ENCODE data around the gene UBAC2. TPM values are rescaled to one million over a fixed set of nuclear protein-coding genes. Genes with fewer than 3 reads are reported as not detected.
"Not testable (repeated sequence)": the region's sequence is repeated elsewhere in the genome, so short reads cannot be mapped to it uniquely, and the experiment has no call there.

UBAC2 gene
- total RNA-seq, 2 donors from 2014 or later: 52.4 to 55.6 TPM

GRCh38 chr13:99203601-99204579 is 3.2 kb downstream of the UBAC2 start:
- Mint-ChIP-seq H3K36me3 (peaks cover 38 to 41% of the 10 kb centered on the region in 2 donors), H3K9me3 (no peaks in the 10 kb centered on the region), H3K27ac (peak overlapping the region; percentile 82 to 90)
- DNase-seq (ENCODE audit: low spot score in 2 of 2): no peak
- ATAC-seq: peak in 1 of 2 donors; percentile 37

DNA sequence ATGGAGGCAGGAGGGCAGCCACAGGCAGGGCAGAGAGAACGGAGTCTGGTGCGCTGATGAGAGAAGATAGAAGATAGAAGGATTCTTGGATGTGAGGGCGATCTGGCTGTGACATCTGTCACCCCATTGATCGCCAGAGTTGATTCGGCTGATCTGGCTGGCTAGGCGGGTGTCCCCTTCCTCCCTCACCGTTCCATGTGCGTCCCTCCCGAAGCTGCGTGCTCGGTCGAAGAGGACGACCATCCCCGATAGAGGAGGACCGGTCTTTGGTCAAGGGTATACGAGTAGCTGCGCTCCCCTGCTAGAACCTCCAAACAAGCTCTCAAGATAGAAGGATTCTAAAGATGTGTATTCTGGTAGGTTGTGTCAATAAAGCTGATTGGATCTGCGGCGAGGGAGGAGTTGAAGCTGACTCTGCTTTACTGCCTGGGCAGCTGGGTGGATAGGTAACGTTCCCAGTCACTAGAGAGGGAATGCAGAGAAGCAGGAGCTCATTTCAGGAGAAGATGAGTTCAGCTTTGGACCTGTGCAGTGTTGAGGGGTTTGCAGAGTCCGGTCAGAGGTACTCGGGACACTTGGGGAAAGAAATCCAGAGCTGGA is 5.1 kb downstream of the UBAC2 start:
- no peak for ATAC-seq
- H3K36me3 Mint-ChIP-seq: peaks cover 32 to 37% of the 10 kb centered on the region in 2 donors

GRCh38 chr13:99206226-99206625 is 5.6 kb downstream of the UBAC2 start:
- Mint-ChIP-seq H3K9me3 (no peaks in the 10 kb centered on the region), H3K36me3 (peaks cover 35% of the 10 kb centered on the region in 2 donors), H3K27ac (no peak overlapping the region)
- ATAC-seq (no peak), DNase-seq (ENCODE audit: low spot score in 2 of 2) (no peak)

More for the DNA sequence above, 5.1 kb downstream of the UBAC2 start:
- H3K9me3 Mint-ChIP-seq: no peaks in the 10 kb centered on the region
- peak overlapping the region; percentile 82 to 90 for H3K27ac Mint-ChIP-seq
- no peak for DNase-seq (ENCODE audit: low spot score in 2 of 2)

DNA sequence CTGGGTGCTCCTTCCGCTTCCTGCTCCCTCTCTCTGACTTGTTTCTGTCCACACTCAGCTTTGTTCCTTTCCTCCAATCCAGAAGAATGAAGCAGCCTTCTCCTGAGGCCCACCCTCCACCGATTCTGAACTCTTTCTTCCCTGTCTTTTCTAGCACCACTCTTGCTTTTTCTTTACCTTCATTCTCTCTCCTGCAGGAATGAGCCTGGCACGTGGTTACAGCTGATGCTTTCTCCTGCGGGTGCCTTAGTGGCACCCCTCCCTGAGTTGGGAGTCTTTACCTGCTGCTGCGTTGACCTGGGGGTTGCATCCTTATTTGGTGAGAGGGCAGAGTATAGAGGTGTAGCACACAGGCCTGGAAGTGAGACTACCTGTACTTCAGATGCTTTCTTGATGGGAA is 6.2 kb downstream of the UBAC2 start:
- H3K9me3 Mint-ChIP-seq: no peaks in the 10 kb centered on the region
- no peak for DNase-seq (ENCODE audit: low spot score in 2 of 2)
- no peak overlapping the region for H3K27ac Mint-ChIP-seq
- H3K36me3 Mint-ChIP-seq: peaks cover 31 to 38% of the 10 kb centered on the region in 2 donors
- ATAC-seq: no peak

GRCh38 chr13:99207511-99207910 is 6.9 kb downstream of the UBAC2 start:
- H3K9me3 Mint-ChIP-seq: no peaks in the 10 kb centered on the region
- ATAC-seq: no peak
- no peak overlapping the region for H3K27ac Mint-ChIP-seq
- H3K36me3 Mint-ChIP-seq: peaks cover 25 to 44% of the 10 kb centered on the region in 2 donors
- no peak for DNase-seq (ENCODE audit: low spot score in 2 of 2)

DNA sequence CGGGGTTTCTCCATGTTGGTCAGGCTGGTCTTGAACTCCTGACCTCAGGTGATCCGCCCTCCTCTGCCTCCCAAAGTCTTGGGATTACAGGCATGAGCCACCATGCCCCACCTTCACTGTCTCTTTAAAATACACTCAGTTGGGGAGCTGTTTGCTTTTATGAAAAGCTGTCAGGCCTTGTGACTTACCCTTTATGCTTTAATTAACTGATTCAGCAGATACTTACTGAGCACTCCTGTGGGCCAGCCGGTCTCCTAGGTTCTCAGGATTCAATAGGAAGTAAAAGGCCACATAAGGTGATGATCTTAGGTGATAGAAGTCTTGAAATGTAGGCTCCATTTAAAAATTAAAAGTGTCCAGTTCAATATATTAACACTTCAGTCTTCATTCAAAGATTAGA is 7.5 kb downstream of the UBAC2 start:
- H3K36me3 Mint-ChIP-seq: peaks cover 24 to 44% of the 10 kb centered on the region in 2 donors
- H3K27ac Mint-ChIP-seq: no peak overlapping the region
- H3K9me3 Mint-ChIP-seq: no peaks in the 10 kb centered on the region
- ATAC-seq: no peak
- DNase-seq (ENCODE audit: low spot score in 2 of 2): no peak

DNA sequence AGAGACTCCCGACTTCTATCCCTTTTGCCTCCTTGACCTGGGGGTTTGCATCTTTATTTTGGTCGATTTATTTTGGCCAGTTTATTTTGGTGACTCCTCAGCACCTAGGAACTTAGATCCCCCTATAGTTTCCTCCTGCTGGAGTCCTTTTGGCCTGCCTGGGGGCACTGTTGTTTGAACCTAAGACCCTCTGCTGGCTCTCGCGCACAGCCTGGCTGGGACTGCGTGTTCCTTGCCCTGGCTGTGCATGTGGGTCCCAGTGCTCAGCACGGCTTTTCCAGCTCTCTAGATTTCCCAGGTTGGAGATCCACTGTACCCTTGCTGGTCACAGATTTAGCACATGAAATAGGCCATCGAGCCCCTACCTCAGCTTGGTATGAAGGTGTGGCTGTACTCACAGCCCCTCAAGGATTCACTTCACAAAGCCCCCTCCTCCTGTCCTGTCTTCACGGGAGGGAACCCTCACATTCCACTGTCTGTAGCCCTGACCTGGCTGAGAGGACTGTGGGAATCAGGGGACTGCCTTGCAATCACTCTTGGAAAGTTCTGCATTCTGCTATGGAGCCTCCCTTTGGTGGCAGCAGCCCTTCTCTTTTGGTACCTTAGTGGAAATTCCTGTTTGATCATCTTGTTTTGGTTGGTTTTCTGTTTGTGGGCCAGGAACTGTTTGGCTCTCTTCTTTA is 8.3 kb downstream of the UBAC2 start:
- peak overlapping the region in 1 of 2 donors; percentile 11 for H3K27ac Mint-ChIP-seq
- no peak for DNase-seq (ENCODE audit: low spot score in 2 of 2)
- peaks cover 24 to 44% of the 10 kb centered on the region in 2 donors for H3K36me3 Mint-ChIP-seq
- H3K9me3 Mint-ChIP-seq: no peaks in the 10 kb centered on the region
- ATAC-seq: no peak

DNA sequence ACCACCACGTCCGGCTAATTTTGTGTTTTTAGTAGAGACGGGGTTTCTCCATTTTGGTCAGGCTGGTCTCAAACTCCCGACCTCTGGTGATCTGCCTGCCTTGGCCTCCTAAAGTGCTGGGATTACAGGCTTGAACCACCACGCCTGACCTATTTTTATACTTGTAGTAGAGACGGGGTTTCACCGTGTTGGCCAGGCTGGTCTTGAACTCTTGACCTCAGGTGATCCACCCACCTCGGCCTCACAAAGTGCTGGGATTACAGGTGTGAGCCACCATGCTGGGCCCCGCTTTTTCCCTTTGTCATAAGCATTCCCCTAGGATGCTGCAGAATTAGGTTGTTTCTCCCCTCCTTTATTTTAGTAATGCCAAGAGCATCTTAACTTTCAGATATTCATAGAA is 10.0 kb downstream of the UBAC2 start:
- peaks cover 19 to 36% of the 10 kb centered on the region in 2 donors for H3K36me3 Mint-ChIP-seq
- not testable (repeated sequence) for DNase-seq (ENCODE audit: low spot score in 2 of 2); H3K27ac Mint-ChIP-seq; H3K9me3 Mint-ChIP-seq; ATAC-seq

- no peak for ATAC-seq
- Mint-ChIP-seq H3K27ac (no peak overlapping the region), H3K9me3 (no peaks in the 10 kb centered on the region), H3K36me3 (peaks cover 11 to 29% of the 10 kb centered on the region in 2 donors)
- no peak for DNase-seq (ENCODE audit: low spot score in 2 of 2)
Observed at GRCh38 chr13:99211421-99212035, 10.9 kb downstream of the UBAC2 start.

- DNase-seq (ENCODE audit: low spot score in 2 of 2) (peak; percentile 53 to 78), ATAC-seq (peak; percentile 75 to 84)
- Mint-ChIP-seq H3K9me3 (no peaks in the 10 kb centered on the region), H3K36me3 (peaks cover 8 to 29% of the 10 kb centered on the region in 2 donors), H3K27ac (peak overlapping the region; percentile 91 to 95)
Observed at GRCh38 chr13:99214232-99214631, 13.6 kb downstream of the UBAC2 start.

DNA sequence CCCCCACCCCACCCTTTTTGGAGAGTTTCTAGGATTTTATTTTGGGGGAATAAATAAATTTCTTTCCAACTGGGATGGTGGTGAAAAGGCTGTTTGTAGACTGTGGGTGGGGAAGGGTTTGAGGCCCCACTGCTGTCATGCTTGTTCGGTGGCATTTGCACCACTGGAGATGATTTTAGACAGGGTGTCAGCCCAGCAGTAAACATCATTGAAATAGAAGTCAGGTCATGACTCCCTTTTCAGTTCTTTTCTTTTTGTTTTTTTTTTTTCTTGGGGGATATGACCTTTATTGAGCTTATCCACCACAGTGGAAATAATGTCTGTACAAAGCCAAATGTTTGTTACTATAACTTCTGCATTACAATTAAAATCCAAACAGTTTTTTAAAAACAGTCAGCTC is 14.1 kb downstream of the UBAC2 start:
- ATAC-seq: peak; percentile 21 to 22
- H3K27ac Mint-ChIP-seq: peak overlapping the region; percentile 91 to 95
- DNase-seq (ENCODE audit: low spot score in 2 of 2): no peak

DNA sequence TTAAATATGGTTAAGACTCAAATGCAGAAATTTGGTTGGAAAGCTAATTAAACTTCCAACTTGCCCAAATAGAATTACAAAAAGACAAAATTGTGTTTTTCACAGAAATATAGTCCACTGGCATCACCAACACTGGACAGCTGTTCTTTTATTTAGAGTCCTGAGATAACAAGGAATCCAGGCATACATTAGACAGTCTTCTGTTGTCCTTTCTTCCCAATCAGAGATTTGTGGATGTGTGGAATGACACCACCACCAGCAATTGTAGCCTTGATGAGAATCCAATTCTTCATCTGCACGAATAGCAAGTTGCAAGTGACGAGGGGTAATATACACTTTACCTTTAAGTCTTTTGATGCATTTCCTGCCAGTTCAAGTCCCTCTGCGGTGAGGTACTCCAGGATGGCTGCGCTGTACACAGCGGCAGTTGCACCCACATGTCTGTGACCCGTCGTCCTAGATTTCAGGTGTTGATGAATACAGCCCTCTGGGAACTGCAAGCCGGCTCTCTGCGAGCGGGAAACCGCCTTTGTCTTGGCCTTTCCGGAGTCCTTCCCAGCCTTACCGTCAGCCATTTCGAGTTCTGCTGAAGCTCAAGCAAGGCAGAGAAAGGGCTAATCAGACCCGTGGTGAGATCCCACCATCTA is 14.7 kb downstream of the UBAC2 start:
- peak; percentile 52 to 75 for DNase-seq (ENCODE audit: low spot score in 2 of 2)
- Mint-ChIP-seq H3K9me3 (no peaks in the 10 kb centered on the region), H3K36me3 (peaks cover 8 to 29% of the 10 kb centered on the region in 2 donors), H3K27ac (peak overlapping the region; percentile 91 to 95)
- peak; percentile 43 to 51 for ATAC-seq

More for the DNA sequence above, 14.1 kb downstream of the UBAC2 start:
- Mint-ChIP-seq H3K36me3 (peaks cover 8 to 29% of the 10 kb centered on the region in 2 donors), H3K9me3 (no peaks in the 10 kb centered on the region)

GRCh38 chr13:99217461-99218110 is 16.9 kb downstream of the UBAC2 start:
- Mint-ChIP-seq H3K36me3 (peaks cover 15 to 19% of the 10 kb centered on the region in 2 donors), H3K9me3 (no peaks in the 10 kb centered on the region), H3K27ac (peak overlapping the region; percentile 81 to 95)
- ATAC-seq (no peak), DNase-seq (ENCODE audit: low spot score in 2 of 2) (peak in 1 of 2 donors; percentile 27)

DNA sequence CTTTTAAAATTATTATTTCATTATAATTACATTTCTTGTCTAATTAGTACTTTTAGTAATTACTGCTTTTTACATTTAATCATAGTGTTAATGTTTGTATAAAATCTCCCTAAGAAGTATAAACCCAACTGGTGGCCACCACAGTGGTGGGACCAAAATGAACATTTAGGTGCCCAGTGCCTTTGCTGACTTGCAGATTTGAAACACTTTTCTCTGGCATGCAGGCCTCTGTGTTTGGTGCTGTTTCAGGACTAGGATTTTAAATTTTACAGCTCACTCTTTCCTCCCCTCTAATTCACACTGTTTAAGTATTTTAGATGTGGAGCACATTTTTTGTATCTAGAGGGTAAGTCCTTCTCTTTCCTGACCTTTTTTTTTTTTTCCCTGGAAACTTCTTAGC is 17.5 kb downstream of the UBAC2 start:
- no peaks in the 10 kb centered on the region for H3K9me3 Mint-ChIP-seq
- ATAC-seq (no peak), DNase-seq (ENCODE audit: low spot score in 2 of 2) (no peak)
- H3K27ac Mint-ChIP-seq: peak overlapping the region; percentile 95
- H3K36me3 Mint-ChIP-seq: peaks cover 15 to 22% of the 10 kb centered on the region in 2 donors

DNA sequence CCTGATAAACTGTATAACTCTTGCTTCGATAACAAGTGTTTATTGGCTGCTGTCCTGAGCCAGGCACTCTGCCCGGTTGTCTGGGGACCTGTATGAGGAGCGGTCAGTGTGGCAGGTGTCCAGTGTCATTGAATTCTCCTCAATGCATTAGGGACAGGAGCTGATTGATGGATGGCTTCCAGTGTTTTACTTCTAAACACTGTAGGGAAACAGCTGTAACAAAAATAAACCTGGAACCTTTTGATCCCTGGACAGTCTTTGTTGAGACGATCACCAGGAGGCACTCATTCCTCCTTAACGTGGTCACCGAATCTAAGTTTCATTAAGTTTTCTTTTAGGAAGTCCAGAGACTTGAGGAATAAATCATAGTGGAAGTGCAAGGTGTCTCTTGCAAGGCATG is 17.9 kb downstream of the UBAC2 start:
- ATAC-seq (no peak), DNase-seq (ENCODE audit: low spot score in 2 of 2) (no peak)
- H3K27ac Mint-ChIP-seq: peak overlapping the region; percentile 95
- H3K9me3 Mint-ChIP-seq: no peaks in the 10 kb centered on the region
- peaks cover 15 to 26% of the 10 kb centered on the region in 2 donors for H3K36me3 Mint-ChIP-seq
